Loucy (cell line): ENCODE results near the gene CDH4.

Experiments used
- EZH2phosphoT487 ChIP-seq: fragments of 200-600 bp; IDR thresholded peaks from 2 replicates; pipeline ENCODE4 v1.6.1; 2018; ENCODE audit warnings: antibody characterized with exemption, mild to moderate bottlenecking, moderate library complexity, borderline replicate concordance
- TF ChIP-seq, protein P1 (sequence below): fragments of 200-600 bp; sonication (generic); conservative IDR thresholded peaks from 2 replicates; pipeline ENCODE4 v1.5.1; 2014; ENCODE audit warnings: mild to moderate bottlenecking, antibody characterized with exemption, low read length

DNA sequence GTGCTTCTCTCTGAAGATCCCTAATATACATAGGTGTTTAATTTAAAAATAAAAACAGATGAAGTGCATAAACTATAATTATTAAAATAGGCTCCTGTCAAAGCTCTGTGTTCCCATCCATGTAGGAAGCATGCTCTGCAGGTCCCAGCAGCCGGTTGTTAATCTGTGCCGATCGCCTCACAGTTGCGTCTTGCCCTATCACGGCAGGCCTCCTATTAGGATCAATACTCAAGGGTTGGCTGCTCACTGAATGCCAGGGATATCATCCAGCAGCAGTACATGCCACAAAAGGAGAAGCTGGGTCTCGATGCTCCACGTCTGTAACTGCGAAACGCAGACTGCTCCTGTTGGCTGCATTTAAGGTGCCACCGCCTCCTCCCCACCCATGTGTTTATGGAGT is 369.8 kb downstream of the CDH4 start:
- TF ChIP-seq, protein P1, sequence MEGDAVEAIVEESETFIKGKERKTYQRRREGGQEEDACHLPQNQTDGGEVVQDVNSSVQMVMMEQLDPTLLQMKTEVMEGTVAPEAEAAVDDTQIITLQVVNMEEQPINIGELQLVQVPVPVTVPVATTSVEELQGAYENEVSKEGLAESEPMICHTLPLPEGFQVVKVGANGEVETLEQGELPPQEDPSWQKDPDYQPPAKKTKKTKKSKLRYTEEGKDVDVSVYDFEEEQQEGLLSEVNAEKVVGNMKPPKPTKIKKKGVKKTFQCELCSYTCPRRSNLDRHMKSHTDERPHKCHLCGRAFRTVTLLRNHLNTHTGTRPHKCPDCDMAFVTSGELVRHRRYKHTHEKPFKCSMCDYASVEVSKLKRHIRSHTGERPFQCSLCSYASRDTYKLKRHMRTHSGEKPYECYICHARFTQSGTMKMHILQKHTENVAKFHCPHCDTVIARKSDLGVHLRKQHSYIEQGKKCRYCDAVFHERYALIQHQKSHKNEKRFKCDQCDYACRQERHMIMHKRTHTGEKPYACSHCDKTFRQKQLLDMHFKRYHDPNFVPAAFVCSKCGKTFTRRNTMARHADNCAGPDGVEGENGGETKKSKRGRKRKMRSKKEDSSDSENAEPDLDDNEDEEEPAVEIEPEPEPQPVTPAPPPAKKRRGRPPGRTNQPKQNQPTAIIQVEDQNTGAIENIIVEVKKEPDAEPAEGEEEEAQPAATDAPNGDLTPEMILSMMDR, result no peak
- TF ChIP-seq EZH2phosphoT487, result no peak
